ENCODE measurements around the gene SLC1A6. TPM values are rescaled to one million over a fixed set of nuclear protein-coding genes. Genes with fewer than 3 reads are reported as not detected.

SLC1A6 gene
- total and polyA plus RNA-seq, 2 donors from 2014 or later, result not detected

DNA sequence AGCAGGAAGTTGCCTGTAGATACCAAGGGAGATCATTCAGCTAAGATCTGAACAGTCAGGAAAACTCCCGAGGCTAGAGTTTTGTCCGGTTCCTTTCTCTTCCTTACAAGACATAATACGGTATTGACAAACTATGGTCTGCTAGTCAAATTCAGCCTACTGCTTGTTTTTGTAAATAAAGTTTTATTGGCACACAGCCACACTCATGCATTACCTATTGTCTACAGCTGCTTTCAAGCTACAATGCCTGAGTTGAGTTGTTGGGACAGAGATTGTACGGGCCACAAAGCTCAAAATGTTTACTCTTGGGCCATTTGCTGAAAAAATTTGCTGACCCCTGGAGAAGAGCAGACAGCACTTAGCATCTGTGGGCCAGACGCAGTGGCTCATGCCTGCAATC is 2.5 kb downstream of the SLC1A6 start:
- Histone ChIP-seq H3K9me3 (ENCODE audit: control insufficient read depth in 2 of 3, insufficient read depth in 1 of 3, low read length in 3 of 3) (no peaks in the 10 kb centered on the region), H3K27me3 (ENCODE audit: control insufficient read depth, insufficient read depth, low read length) (peaks cover 20% of the 10 kb centered on the region), H3K4me1 (ENCODE audit: control insufficient read depth in 2 of 3, insufficient read depth in 2 of 3, low read depth in 1 of 3, low read length in 3 of 3) (no peaks in the 10 kb centered on the region), H3K9ac (ENCODE audit: low read length in 3 of 3) (no peak overlapping the region), H3K4me3 (ENCODE audit: low read length in 3 of 3) (no peak overlapping the region), H3K27ac (ENCODE audit: low read depth in 2 of 2, low read length in 2 of 2) (no peak overlapping the region), H3K36me3 (ENCODE audit: control insufficient read depth in 2 of 3, insufficient read depth in 3 of 3, low read length in 3 of 3) (no peaks in the 10 kb centered on the region)
- no peak for FAIRE-seq
- TF ChIP-seq, protein P1, sequence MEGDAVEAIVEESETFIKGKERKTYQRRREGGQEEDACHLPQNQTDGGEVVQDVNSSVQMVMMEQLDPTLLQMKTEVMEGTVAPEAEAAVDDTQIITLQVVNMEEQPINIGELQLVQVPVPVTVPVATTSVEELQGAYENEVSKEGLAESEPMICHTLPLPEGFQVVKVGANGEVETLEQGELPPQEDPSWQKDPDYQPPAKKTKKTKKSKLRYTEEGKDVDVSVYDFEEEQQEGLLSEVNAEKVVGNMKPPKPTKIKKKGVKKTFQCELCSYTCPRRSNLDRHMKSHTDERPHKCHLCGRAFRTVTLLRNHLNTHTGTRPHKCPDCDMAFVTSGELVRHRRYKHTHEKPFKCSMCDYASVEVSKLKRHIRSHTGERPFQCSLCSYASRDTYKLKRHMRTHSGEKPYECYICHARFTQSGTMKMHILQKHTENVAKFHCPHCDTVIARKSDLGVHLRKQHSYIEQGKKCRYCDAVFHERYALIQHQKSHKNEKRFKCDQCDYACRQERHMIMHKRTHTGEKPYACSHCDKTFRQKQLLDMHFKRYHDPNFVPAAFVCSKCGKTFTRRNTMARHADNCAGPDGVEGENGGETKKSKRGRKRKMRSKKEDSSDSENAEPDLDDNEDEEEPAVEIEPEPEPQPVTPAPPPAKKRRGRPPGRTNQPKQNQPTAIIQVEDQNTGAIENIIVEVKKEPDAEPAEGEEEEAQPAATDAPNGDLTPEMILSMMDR (IDR thresholded peaks at IDR 0.05; ENCODE audit: borderline replicate concordance, extremely low read depth, insufficient read depth), result no peak
- DNase-seq, result no peak
- intact Hi-C loops (cut with DNase I), result no loop called here

DNA sequence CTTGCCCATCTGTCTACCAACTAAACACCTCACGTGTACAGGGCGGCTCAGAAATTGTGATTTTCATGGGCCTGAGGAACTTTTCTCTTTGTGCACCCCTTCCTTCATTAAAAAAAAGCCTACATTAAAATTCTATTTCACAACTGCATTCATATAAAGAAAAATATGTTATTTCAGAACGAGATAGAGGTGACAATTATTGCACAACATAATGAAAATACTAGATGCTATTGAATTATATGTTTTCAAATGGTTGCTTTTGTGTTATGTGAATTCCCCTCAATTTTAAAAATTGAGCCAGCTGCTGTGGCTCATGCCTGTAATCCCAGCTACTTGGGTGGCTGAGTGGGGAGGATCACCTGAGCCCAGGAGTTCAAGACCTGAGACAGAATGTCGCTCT is 5.2 kb downstream of the SLC1A6 start:
- intact Hi-C loops (cut with DNase I), result no loop called here
- H3K27me3 ChIP-seq (ENCODE audit: control insufficient read depth, insufficient read depth, low read length), result peaks cover 12% of the 10 kb centered on the region
- H3K36me3 ChIP-seq (ENCODE audit: control insufficient read depth in 2 of 3, insufficient read depth in 3 of 3, low read length in 3 of 3), result no peaks in the 10 kb centered on the region
- H3K4me3 ChIP-seq (ENCODE audit: low read length in 3 of 3), result no peak overlapping the region
- no peak overlapping the region for H3K9ac ChIP-seq (ENCODE audit: low read length in 3 of 3)
- no peak overlapping the region for H3K27ac ChIP-seq (ENCODE audit: low read depth in 2 of 2, low read length in 2 of 2)
- no peak for DNase-seq
- TF ChIP-seq, protein P1 (IDR thresholded peaks at IDR 0.05; ENCODE audit: borderline replicate concordance, extremely low read depth, insufficient read depth), result no peak
- H3K4me1 ChIP-seq (ENCODE audit: control insufficient read depth in 2 of 3, insufficient read depth in 2 of 3, low read depth in 1 of 3, low read length in 3 of 3), result no peaks in the 10 kb centered on the region
- no peaks in the 10 kb centered on the region for H3K9me3 ChIP-seq (ENCODE audit: control insufficient read depth in 2 of 3, insufficient read depth in 1 of 3, low read length in 3 of 3)
- FAIRE-seq, result no peak

DNA sequence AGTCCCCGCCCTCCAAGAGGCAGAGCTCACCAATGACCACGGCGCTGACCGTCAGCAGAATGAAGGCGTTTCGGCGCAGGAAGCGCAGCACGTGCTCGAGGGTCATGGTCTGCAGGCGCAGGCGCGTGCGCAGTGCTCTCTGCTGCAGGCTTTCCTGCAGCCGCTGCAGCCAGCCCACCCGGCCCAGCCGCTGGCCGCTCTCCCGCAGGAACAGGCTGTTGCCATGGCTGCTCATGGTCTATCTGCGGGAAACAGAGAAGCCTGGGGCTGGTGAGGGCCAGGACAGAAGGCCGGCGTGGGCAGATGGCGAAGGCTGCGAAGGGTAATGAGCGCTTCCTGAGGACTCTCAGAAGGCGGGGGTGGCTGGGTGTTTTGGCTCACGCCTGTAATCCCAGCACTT is 7.0 kb downstream of the SLC1A6 start:
- TF ChIP-seq, protein P1 (IDR thresholded peaks at IDR 0.05; ENCODE audit: borderline replicate concordance, extremely low read depth, insufficient read depth), result no peak
- no peak for DNase-seq
- no peak overlapping the region for H3K4me3 ChIP-seq (ENCODE audit: low read length in 3 of 3)
- H3K27ac ChIP-seq (ENCODE audit: low read depth in 2 of 2, low read length in 2 of 2), result no peak overlapping the region
- intact Hi-C loops (cut with DNase I), result no loop called here
- no peaks in the 10 kb centered on the region for H3K36me3 ChIP-seq (ENCODE audit: control insufficient read depth in 2 of 3, insufficient read depth in 3 of 3, low read length in 3 of 3)
- H3K4me1 ChIP-seq (ENCODE audit: control insufficient read depth in 2 of 3, insufficient read depth in 2 of 3, low read depth in 1 of 3, low read length in 3 of 3), result no peaks in the 10 kb centered on the region
- peaks cover under 1% of the 10 kb centered on the region for H3K27me3 ChIP-seq (ENCODE audit: control insufficient read depth, insufficient read depth, low read length)
- no peak overlapping the region for H3K9ac ChIP-seq (ENCODE audit: low read length in 3 of 3)
- no peaks in the 10 kb centered on the region for H3K9me3 ChIP-seq (ENCODE audit: control insufficient read depth in 2 of 3, insufficient read depth in 1 of 3, low read length in 3 of 3)
- FAIRE-seq, result no peak

DNA sequence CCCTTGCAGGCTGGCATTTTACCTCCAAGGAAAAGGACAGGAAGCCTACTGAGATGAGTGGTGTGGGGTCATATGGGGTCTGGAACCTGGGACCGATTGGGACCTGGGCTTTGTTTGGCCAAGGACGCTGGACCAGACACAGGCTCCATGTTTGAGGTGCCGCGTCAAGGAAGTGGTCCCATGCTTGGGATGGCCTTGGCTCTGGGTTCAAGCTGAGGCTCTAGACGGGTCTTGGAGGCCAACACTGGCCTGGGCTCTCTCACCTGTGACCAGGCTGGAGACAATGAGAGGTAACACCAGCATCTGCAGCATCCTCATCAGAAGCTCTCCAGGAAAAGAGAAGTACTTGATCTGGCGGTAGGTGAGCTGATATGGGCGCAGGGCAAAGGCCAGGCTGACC is 8.2 kb downstream of the SLC1A6 start:
- Histone ChIP-seq H3K36me3 (ENCODE audit: control insufficient read depth in 2 of 3, insufficient read depth in 3 of 3, low read length in 3 of 3) (no peaks in the 10 kb centered on the region), H3K9ac (ENCODE audit: low read length in 3 of 3) (no peak overlapping the region), H3K4me1 (ENCODE audit: control insufficient read depth in 2 of 3, insufficient read depth in 2 of 3, low read depth in 1 of 3, low read length in 3 of 3) (no peaks in the 10 kb centered on the region), H3K27ac (ENCODE audit: low read depth in 2 of 2, low read length in 2 of 2) (no peak overlapping the region), H3K9me3 (ENCODE audit: control insufficient read depth in 2 of 3, insufficient read depth in 1 of 3, low read length in 3 of 3) (no peaks in the 10 kb centered on the region), H3K27me3 (ENCODE audit: control insufficient read depth, insufficient read depth, low read length) (no peaks in the 10 kb centered on the region), H3K4me3 (ENCODE audit: low read length in 3 of 3) (no peak overlapping the region)
- FAIRE-seq (no peak), DNase-seq (no peak)
- intact Hi-C loops (cut with DNase I), result no loop called here
- TF ChIP-seq, protein P1 (IDR thresholded peaks at IDR 0.05; ENCODE audit: borderline replicate concordance, extremely low read depth, insufficient read depth), result no peak
